ENCODE results near the gene SCUBE3.

The SCUBE3 gene

DNA sequence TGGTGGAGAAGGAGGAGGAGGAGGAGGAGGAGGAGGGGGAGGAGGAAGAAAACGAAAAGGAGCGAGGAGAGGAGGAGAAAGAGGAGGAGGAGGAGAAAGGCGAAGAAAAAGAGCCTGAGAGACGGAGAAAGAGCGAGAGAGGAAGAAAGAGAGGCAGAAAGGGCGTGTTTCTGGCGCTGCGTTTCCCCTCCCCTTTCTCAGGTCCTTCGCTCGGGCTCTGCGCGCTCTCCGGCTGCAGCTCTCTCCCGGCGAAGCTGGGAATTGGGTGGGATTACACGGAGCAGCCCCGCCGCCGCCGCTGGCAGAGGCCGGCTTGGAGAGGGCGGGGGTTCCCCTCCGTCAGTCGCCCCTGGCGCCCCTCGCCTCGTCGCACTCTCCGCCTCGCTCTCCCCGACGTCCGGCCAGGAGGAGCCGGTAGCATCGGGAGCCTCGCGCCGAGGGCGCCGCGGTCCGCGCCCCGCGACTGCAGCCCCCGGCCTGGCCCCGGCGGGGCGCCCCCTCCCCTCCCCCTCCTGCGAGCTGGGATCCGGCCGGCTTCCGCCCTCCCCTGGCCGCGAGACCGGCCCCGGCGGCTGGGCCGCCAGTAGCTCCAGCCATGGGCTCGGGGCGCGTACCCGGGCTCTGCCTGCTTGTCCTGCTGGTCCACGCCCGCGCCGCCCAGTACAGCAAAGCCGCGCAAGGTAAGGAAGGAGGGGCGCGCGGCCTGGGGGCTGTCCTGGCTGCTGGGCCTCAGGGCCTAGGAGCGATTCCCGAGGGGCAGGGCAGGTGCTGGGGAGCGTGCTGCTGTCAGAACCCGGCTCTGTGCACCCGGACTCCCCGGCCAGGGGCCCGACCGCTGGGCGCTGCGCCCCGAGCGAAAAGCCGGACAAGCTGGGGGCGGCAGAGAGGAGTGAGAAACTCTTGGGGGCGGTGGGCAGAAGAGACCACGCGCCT is at the start of gene SCUBE3:
Gene SCUBE3, plus strand, starts transcription at position 133 of the 933 bp plus-strand sequence. Its CDS starts 463 bp downstream, at position 596.
- DNase-seq: no peak

DNA sequence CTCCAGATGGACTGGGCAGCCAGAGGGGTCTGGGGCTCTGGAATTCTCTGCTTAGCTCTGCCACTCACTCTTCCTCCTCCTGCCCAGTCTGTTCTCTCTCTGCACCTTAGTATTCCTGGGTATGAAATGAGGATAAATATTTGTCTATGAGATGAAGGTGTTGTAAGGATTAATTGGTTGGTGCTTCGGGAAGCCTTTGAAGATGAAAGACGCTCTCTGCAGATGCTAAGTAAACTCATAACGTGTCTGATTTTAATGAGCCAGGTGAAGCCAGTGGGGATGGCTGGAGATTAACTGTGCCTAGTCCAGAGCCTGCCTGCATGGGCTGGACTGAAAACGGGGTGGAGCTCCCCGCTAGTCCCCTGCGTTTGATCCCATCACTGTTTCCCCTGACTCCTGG is 49.5 kb upstream of the SCUBE3 start:
- DNase-seq: no peak

DNA sequence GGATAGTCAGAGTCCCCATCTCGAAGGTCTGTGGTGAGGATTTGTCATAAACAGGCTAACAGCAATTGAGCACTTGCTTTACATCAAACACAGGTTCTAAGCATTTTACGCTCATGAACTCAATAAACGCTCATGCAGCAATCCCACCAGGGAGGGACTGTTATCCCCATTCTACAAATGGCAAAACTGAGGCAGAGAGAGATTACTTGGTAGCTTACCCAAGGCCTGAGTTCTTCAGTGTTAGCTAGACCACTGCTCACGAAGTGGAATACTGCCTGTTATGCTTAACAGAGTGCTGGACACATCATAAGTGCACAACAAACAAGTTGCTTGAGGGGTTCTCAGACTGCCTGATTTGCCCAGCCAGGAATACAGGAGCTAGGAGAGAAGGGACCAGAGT is 48.9 kb upstream of the SCUBE3 start:
- no peak for DNase-seq

GRCh38 chr6:35165630-35166071 is 48.1 kb upstream of the SCUBE3 start:
- DNase-seq: no peak

- DNase-seq: no peak
Measured at GRCh38 chr6:35166116-35166515, 47.6 kb upstream of the SCUBE3 start.

GRCh38 chr6:35166520-35166919 is 47.2 kb upstream of the SCUBE3 start:
- no peak for DNase-seq

- no peak for DNase-seq
Measured at GRCh38 chr6:35167505-35167904, 46.3 kb upstream of the SCUBE3 start.

GRCh38 chr6:35168461-35168861 is 45.3 kb upstream of the SCUBE3 start:
- no peak for DNase-seq

DNA sequence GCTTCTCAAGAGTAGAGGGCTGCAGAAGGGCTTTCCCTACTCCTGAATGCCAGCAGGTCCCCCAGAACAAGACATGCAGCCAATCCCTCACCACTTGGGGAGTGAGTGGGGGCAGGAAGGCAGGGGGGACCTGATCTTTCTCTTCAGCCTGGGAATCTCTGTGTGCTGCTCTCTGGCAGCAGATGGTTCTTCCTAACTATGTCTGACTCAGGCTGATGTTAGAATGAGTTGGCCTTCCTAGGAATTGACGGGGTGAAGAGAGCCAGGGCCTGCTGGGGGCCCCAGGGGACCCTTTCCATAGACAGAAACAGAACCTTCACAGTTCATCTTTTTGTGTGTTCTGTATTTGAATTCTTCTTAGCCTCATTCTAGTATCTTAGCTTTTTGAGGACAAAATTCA is 43.6 kb upstream of the SCUBE3 start:
- DNase-seq: no peak

- no peak for DNase-seq
Measured at GRCh38 chr6:35170891-35171290, 42.9 kb upstream of the SCUBE3 start.

GRCh38 chr6:35173044-35173426 is 40.7 kb upstream of the SCUBE3 start:
- no peak for DNase-seq

DNA sequence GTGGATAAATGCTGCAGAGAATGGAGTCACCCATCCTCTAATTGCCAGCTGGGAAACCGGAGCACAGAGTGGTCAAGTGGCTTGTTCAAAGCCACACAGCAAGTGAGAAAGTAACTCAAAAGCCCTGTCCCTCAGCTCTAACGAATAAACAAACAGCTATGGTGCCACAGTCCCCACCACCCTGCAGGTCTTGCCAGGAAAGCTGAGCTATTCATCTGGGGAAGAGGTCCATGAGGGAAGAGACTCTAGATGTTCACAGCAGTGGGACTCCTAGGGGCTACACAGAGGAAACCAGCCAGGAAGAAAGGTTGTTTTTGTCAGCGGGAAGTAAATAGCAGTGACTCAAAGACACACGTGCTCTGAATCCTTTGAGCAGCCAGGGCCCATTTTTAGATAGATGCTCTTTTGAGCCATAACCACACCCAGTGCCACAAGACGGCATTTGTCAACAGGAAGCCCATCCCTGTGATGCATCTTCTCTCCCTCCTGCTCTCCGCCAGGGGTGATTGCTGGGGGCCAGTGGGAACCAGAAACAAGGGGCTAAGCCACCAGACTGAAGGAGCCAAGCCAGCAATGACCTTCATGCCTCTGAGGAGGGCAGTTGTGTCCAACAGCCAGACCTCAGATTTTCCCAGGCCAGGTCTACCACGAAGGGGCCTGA is 40.2 kb upstream of the SCUBE3 start:
- no peak for DNase-seq

GRCh38 chr6:35174088-35174434 is 39.7 kb upstream of the SCUBE3 start:
- DNase-seq: no peak

DNA sequence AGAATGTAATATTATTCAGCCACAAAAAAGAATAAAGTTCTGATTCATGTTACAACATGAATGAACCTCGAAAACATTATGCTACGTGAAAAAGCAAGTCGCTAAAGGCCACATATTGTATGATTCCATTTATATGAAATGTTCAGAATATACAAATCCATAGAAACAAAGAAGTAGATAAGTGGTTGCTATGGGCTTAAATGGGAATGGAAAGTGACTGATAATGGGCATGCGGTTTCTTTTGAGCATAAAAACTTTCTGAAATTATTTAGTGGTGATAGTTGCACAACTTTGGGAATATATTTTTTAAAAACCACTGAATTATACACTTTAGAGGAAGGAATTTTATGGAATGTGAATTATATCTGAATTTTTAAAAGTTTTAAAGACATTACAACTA is 39.3 kb upstream of the SCUBE3 start:
- no peak for DNase-seq

GRCh38 chr6:35176301-35177024 is 37.3 kb upstream of the SCUBE3 start:
- DNase-seq: no peak

GRCh38 chr6:35177157-35177556 is 36.6 kb upstream of the SCUBE3 start:
- no peak for DNase-seq

- DNase-seq: no peak
Measured at GRCh38 chr6:35177596-35177995, 36.2 kb upstream of the SCUBE3 start.

GRCh38 chr6:35178012-35178411 is 35.7 kb upstream of the SCUBE3 start:
- DNase-seq: no peak

DNA sequence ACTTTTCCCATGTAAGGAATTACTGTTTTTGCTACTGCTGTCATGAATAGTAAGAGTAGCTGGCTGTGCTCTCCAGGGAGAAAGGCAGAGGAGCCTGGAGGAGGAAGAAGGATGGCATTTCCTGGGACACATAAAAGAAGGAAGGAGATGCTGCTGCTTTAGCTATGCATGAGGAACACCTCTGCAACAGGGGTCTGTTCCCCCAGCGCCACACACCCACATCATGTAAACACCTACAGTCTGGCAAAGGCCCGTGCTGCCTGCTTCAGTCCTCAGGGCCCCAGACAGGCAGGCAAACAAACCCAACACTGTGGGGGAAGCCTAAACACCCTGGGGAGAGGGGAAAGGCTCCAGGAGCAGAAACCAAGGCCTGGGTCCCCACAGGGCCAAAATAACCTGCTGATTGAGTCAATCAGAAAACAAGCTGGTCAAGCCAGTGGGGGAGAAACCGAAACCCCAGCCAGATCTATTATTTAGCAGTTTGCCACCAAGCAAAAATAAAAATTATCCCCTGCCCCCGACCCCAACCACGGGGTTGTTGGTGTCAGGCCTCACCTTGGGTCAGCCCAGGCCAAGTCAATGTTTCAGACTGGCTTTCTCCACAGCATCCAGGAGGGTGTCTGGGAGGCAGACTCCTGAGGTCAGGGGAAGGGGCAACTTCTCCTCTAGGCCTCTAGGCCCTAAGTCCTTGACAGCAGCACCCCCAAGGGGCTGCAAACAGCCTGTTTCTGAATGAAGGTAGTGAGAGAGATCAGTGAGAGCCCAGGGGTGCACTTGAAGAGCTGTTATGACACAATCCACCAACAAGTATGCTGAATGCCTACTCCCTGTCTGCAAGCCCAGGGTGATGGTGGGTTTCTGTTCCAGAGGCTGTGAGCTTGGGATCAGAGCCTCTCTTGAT is 34.6 kb upstream of the SCUBE3 start:
- DNase-seq: no peak

- no peak for DNase-seq
Measured at GRCh38 chr6:35179901-35180535, 33.7 kb upstream of the SCUBE3 start.

DNA sequence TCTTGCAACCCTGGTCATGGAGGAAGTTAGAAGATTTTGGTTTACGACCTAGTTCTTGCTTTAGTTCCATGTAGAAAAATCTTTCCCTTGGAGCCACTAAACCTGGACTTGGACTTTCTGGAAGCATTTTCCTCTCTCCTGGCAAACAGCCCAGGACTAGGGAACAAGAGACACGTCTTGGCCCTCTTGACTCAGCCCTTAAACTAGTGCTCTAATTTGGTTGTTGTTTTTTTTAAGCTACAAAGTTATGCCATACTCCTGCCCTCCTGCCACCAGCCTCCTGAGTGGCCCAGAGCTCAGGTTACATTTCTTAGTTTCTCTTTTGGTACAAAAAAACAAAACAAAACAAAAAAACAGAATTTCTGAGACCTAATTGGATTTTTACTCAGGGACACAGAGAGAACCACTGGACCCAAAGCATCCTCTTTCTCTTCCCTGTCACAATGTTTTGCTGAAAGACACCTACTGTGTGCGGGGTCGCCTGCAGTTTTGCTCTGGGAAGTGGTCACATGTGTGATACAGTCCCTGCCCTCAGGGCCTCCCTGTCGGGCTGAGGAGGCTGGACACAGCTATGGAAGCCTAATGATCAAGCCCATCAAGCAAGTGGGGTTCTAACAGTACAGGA is 32.3 kb upstream of the SCUBE3 start:
- no peak for DNase-seq
